SJCRH30 (cell line): ENCODE data around the gene SYT1. TPM values are rescaled to one million over a fixed set of nuclear protein-coding genes. Genes with fewer than 3 reads are reported as not detected.
A peak's percentile ranks its signal among the peaks of the same experiment; 100 is the strongest.

Experiments
- DNase-seq, 2 experiments: peaks; one replicate each; pipeline ENCODE4 v3.0.0-alpha.2; 2015 to 2020
- H3K27ac ChIP-seq: fragments of 250-450 bp; sonication (Bioruptor Pico); 2 replicates; pipeline ENCODE4 v1.5.1; 2020; ENCODE audit warnings: mild to moderate bottlenecking, moderate library complexity
- H3K27me3 ChIP-seq: fragments of 250-450 bp; sonication (Bioruptor Pico); 2 replicates; pipeline ENCODE4 v1.5.1; 2020; ENCODE audit warnings: mild to moderate bottlenecking, moderate library complexity
- H3K36me3 ChIP-seq: fragments of 250-450 bp; sonication (Bioruptor Pico); 2 replicates; pipeline ENCODE4 v1.5.1; 2020; ENCODE audit warnings: mild to moderate bottlenecking, moderate library complexity
- H3K4me1 ChIP-seq: fragments of 250-450 bp; sonication (Bioruptor Pico); 2 replicates; pipeline ENCODE4 v1.5.1; 2020; ENCODE audit warnings: mild to moderate bottlenecking, moderate library complexity
- H3K4me3 ChIP-seq: fragments of 250-450 bp; sonication (Bioruptor Pico); 2 replicates; pipeline ENCODE4 v1.5.1; 2020; ENCODE audit warnings: mild to moderate bottlenecking, moderate library complexity
- H3K9me3 ChIP-seq: fragments of 250-450 bp; sonication (Bioruptor Pico); replicated peaks from 2 replicates; pipeline ENCODE4 v1.5.1; 2020; ENCODE audit warnings: mild to moderate bottlenecking, moderate library complexity
- total RNA-seq: library from RNA; depleted of rRNA; stranded (reverse); fragments of >200 nt; shearing (Covaris generic); gene quantifications from 2 replicates; pipeline ENCODE4 v1.2.3, GENCODE V29; 2014

Gene SYT1
- total RNA-seq, 1 experiment from 2014 or later: 6.8 TPM

GRCh38 chr12:79331870-79332269 is 467.3 kb downstream of the SYT1 start:
- no peaks in the 10 kb centered on the region for H3K9me3 ChIP-seq
- H3K4me3 ChIP-seq: no peak overlapping the region
- no peak for DNase-seq
- no peaks in the 10 kb centered on the region for H3K27me3 ChIP-seq
- no peak overlapping the region for H3K27ac ChIP-seq
- H3K36me3 ChIP-seq: no peaks in the 10 kb centered on the region
- no peaks in the 10 kb centered on the region for H3K4me1 ChIP-seq

GRCh38 chr12:79333144-79333543 is 468.6 kb downstream of the SYT1 start:
- no peak for DNase-seq
- no peak overlapping the region for H3K27ac ChIP-seq
- no peaks in the 10 kb centered on the region for H3K9me3 ChIP-seq
- H3K36me3 ChIP-seq: no peaks in the 10 kb centered on the region
- no peaks in the 10 kb centered on the region for H3K4me1 ChIP-seq
- no peak overlapping the region for H3K4me3 ChIP-seq
- no peaks in the 10 kb centered on the region for H3K27me3 ChIP-seq

- no peak overlapping the region for H3K4me3 ChIP-seq
- no peaks in the 10 kb centered on the region for H3K4me1 ChIP-seq
- no peak overlapping the region for H3K27ac ChIP-seq
- DNase-seq: no peak
- H3K27me3 ChIP-seq: no peaks in the 10 kb centered on the region
- H3K36me3 ChIP-seq: no peaks in the 10 kb centered on the region
- H3K9me3 ChIP-seq: no peaks in the 10 kb centered on the region
Observed at GRCh38 chr12:79337662-79338290, 473.2 kb downstream of the SYT1 start.

- H3K4me1 ChIP-seq: no peaks in the 10 kb centered on the region
- no peak overlapping the region for H3K4me3 ChIP-seq
- H3K27me3 ChIP-seq: no peaks in the 10 kb centered on the region
- peak; percentile 31 to 63 for DNase-seq
- no peak overlapping the region for H3K27ac ChIP-seq
- no peaks in the 10 kb centered on the region for H3K36me3 ChIP-seq
- no peaks in the 10 kb centered on the region for H3K9me3 ChIP-seq
Observed at GRCh38 chr12:79344855-79345847, 480.6 kb downstream of the SYT1 start.

- Histone ChIP-seq H3K36me3 (no peaks in the 10 kb centered on the region), H3K27ac (no peak overlapping the region), H3K4me1 (no peaks in the 10 kb centered on the region), H3K4me3 (no peak overlapping the region), H3K27me3 (no peaks in the 10 kb centered on the region), H3K9me3 (no peaks in the 10 kb centered on the region; the same call in 1 of the 2 replicates)
- DNase-seq: no peak
Observed at GRCh38 chr12:79347866-79348265, 483.3 kb downstream of the SYT1 start.

- Histone ChIP-seq H3K9me3 (no peaks in the 10 kb centered on the region; the same call in 1 of the 2 replicates), H3K36me3 (no peaks in the 10 kb centered on the region), H3K4me3 (no peak overlapping the region), H3K4me1 (no peaks in the 10 kb centered on the region), H3K27ac (no peak overlapping the region), H3K27me3 (no peaks in the 10 kb centered on the region)
- no peak for DNase-seq
Observed at GRCh38 chr12:79351251-79351650, 486.7 kb downstream of the SYT1 start.

GRCh38 chr12:79356216-79356615 is 491.6 kb downstream of the SYT1 start:
- H3K36me3 ChIP-seq: no peaks in the 10 kb centered on the region
- H3K4me1 ChIP-seq: no peaks in the 10 kb centered on the region
- no peak for DNase-seq
- H3K27ac ChIP-seq: no peak overlapping the region
- H3K27me3 ChIP-seq: no peaks in the 10 kb centered on the region
- no peak overlapping the region for H3K4me3 ChIP-seq
- H3K9me3 ChIP-seq: no peaks in the 10 kb centered on the region; the same call in 1 of the 2 replicates

- Histone ChIP-seq H3K4me3 (no peak overlapping the region), H3K27me3 (no peaks in the 10 kb centered on the region), H3K9me3 (no peaks in the 10 kb centered on the region), H3K4me1 (no peaks in the 10 kb centered on the region), H3K27ac (no peak overlapping the region), H3K36me3 (no peaks in the 10 kb centered on the region)
- DNase-seq: no peak
Observed at GRCh38 chr12:79357048-79357447, 492.5 kb downstream of the SYT1 start.

- no peak for DNase-seq
- Histone ChIP-seq H3K27ac (no peak overlapping the region), H3K9me3 (no peaks in the 10 kb centered on the region), H3K36me3 (no peaks in the 10 kb centered on the region), H3K4me1 (no peaks in the 10 kb centered on the region), H3K4me3 (no peak overlapping the region), H3K27me3 (no peaks in the 10 kb centered on the region)
Observed at GRCh38 chr12:79358716-79359300, 494.2 kb downstream of the SYT1 start.

GRCh38 chr12:79360286-79360685 is 495.7 kb downstream of the SYT1 start:
- Histone ChIP-seq H3K27me3 (no peaks in the 10 kb centered on the region), H3K9me3 (no peaks in the 10 kb centered on the region), H3K27ac (no peak overlapping the region), H3K4me1 (no peaks in the 10 kb centered on the region), H3K4me3 (no peak overlapping the region), H3K36me3 (no peaks in the 10 kb centered on the region)
- DNase-seq: no peak

- no peak overlapping the region for H3K27ac ChIP-seq
- H3K27me3 ChIP-seq: no peaks in the 10 kb centered on the region
- H3K4me1 ChIP-seq: no peaks in the 10 kb centered on the region
- H3K36me3 ChIP-seq: no peaks in the 10 kb centered on the region
- DNase-seq: no peak
- H3K9me3 ChIP-seq: no peaks in the 10 kb centered on the region
- H3K4me3 ChIP-seq: no peak overlapping the region
Observed at GRCh38 chr12:79360936-79361335, 496.4 kb downstream of the SYT1 start.

- H3K36me3 ChIP-seq: no peaks in the 10 kb centered on the region
- no peaks in the 10 kb centered on the region for H3K4me1 ChIP-seq
- no peak for DNase-seq
- H3K4me3 ChIP-seq: no peak overlapping the region
- H3K27ac ChIP-seq: no peak overlapping the region
- no peaks in the 10 kb centered on the region for H3K27me3 ChIP-seq
- H3K9me3 ChIP-seq: no peaks in the 10 kb centered on the region
Observed at GRCh38 chr12:79364197-79364596, 499.6 kb downstream of the SYT1 start.

GRCh38 chr12:79366374-79366773 is 501.8 kb downstream of the SYT1 start:
- no peaks in the 10 kb centered on the region for H3K9me3 ChIP-seq
- H3K27me3 ChIP-seq: no peaks in the 10 kb centered on the region
- no peaks in the 10 kb centered on the region for H3K4me1 ChIP-seq
- no peaks in the 10 kb centered on the region for H3K36me3 ChIP-seq
- no peak overlapping the region for H3K4me3 ChIP-seq
- no peak overlapping the region for H3K27ac ChIP-seq
- no peak for DNase-seq

- Histone ChIP-seq H3K4me3 (no peak overlapping the region), H3K27me3 (no peaks in the 10 kb centered on the region), H3K9me3 (no peaks in the 10 kb centered on the region), H3K36me3 (no peaks in the 10 kb centered on the region), H3K4me1 (no peaks in the 10 kb centered on the region), H3K27ac (no peak overlapping the region)
- no peak for DNase-seq
Observed at GRCh38 chr12:79367032-79367589, 502.5 kb downstream of the SYT1 start.

GRCh38 chr12:79370021-79370420 is 505.4 kb downstream of the SYT1 start:
- no peaks in the 10 kb centered on the region for H3K4me1 ChIP-seq
- H3K4me3 ChIP-seq: no peak overlapping the region
- DNase-seq: no peak
- no peaks in the 10 kb centered on the region for H3K36me3 ChIP-seq
- H3K27ac ChIP-seq: no peak overlapping the region
- H3K9me3 ChIP-seq: no peaks in the 10 kb centered on the region
- H3K27me3 ChIP-seq: no peaks in the 10 kb centered on the region
